Measurements from ENCODE around the gene SEC23A.
"Not testable (repeated sequence)": the region's sequence is repeated elsewhere in the genome, so short reads cannot be mapped to it uniquely, and the experiment has no call there.

SEC23A gene

DNA sequence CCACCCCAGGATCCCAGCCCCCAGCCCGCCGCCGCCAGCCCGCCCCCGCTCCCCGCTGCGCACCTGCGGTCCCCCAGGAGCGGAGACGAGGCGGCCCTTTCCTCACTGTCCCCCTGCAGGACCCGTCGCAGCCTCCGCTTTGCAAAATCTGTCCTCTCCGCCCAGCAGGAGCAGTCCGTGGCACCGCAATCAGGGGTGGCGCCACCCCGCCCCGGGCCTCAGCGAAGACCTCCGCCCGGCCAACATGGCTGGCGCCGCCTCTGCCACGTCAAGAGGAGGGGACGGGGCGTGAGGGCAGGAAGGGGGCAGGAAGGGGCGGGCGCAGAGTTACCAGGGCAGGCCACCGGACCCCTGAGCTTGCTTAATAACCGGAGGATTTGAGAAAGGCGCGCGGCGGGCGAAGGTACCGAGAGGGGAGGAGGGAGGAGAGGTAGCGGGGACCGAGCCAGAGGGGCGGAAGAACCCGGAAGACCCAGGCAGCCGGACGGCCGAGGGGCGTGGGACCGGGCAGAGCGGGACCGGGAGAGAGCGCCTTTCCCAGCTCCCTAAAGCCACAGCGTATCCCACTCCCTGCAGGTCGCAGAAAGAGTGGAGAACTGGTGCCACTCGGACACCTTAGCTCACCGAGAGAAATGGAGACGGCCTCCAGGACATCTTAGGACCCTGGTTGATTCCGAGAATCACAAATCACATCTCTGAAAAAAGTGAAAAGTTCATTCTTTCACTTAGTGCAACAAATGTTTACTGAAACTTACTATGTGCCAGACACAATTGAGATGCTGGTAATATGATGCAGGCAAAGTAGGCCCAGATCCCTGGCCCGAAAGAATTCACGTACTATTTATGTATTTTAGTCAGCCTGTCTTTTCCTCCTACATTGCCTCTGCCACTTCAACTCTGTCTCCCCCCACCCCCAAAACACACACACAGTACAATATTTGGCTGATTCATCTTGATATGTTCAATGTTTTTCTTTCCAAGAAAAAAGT is at the start of gene SEC23A:
Gene SEC23A (minus strand): TSS at position 267 of the 989 bp plus-strand sequence. CDS start 7,117 bp downstream, outside the sequence.
- peak; percentile 82 for DNase-seq

DNA sequence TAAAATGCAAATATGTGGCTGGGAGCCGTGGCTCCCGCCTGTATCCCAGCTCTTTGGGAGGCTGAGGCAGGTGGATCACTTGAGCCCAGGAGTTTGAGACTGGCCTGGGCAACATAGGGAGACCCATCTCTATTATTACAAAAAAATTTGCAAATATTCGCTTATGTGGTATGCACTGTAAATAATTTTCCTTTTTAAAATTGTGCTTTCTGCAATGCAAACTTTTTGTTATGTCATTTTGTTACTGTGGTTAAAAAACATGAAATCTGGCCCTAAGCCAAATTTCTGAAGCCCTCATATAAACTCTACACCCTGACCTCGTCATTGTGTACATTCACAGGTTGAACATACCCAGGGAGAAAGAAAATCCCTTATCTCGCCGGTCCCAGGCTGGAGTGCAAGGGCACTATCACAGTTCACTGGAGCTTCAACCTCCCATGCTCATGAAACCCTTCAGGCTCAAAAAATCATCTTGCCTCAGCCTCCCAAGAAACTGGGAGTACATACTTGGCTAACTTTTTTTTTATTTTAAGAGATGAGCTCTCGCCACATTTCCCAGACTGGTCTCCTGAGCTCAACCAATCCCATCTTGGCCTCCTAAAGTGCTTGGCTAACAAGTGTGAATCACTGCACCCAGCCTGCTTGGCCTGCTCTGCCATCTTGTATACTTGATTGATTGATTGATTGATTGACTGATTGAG is 42.4 kb upstream of the SEC23A start:
- no peak for DNase-seq

DNA sequence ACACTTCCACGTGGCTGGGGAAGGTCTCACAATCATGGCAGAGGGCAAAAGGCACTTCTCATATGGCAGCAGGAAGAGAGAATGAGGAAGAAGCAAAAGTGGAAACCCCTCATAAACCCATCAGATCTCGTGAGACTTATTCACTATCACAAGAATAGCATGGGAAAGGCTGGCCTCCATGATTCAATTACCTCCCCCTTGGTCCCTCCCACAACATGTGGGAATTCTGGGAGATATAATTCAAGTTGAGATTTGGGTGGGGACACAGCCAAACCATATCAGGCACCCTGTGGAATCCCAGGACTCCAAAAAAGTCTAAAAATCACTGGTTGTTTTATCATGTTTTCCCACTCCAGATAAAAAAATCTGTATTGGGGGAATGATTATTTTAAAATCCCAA is 40.2 kb upstream of the SEC23A start:
- not testable (repeated sequence) for DNase-seq

DNA sequence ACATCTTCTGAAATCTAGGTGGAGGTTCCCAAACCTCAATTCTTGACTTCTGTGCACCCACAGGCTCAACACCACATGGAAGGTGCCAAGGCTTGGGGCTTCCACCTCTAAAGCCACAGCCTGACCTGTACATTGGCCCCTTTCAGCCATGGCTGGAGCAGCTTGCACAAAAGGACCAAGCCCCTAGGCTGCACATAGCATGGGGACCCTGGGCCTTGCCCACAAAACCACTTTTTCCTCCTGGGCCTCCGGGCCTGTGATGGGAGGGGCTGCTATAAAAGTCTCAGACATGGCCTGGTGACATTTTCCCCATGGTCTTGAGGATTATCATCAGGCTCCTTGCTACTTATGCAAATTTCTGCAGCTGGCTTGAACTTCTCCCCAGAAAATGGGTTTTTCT is 38.6 kb upstream of the SEC23A start:
- DNase-seq = not testable (repeated sequence)

DNA sequence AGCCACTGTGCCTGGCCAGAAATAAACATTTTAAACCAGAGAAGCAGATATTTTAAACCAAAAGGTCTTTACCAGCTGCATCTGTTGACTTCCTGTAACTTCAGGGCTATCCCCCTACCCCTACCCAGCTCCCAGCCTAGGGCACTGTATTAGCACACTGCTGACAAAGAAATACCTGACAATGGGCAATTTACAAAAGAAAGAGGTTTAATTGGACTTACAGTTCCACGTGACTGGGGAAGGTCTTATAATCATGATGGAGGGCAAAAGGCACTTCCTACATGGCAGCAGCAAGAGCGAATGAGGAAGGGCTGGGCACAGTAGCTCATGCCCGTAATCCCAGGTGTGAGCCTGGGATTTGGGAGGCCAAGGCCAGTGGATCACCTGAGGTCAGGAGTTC is 37.1 kb upstream of the SEC23A start:
- no peak for DNase-seq

DNA sequence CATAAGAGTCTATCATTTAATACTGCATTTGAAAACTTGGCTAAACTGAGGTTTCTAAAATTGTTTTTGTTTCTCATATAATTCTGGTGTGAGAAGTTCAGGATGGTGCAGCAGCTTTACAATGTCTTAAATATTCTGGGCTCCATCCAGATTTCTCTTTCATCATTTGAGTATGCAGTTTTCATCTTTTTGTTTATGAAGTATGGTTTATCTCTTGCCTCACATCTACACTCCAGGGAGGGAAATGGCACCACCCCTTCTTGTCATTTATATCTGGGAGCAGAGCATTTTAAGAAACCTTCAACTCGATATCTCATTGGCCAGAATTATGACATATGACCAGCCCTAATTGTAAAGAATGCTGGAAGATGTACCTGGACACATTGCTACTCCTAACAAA is 35.4 kb upstream of the SEC23A start:
- DNase-seq = no peak

DNA sequence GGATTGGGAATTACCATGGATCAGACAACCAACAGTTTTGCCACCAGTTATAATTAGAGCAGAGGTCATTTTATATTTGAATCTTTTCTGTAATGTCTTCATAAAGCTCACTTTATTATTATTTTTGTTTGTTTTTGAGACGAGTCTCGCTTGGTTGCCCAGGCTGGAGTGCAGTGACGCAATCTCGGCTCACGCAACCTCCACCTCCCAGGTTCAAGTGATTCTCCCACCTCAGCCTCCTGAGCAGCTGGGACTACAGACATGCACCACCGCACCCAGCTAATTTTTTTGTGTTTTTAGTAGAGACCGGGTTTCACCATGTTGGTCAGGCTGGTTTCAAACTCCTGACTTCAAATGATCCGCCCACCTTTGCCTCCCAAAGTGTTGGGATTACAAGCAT is 34.8 kb upstream of the SEC23A start:
- not testable (repeated sequence) for DNase-seq

- DNase-seq = no peak
Observed at GRCh38 chr14:39122330-39123138, 19.5 kb upstream of the SEC23A start.

DNA sequence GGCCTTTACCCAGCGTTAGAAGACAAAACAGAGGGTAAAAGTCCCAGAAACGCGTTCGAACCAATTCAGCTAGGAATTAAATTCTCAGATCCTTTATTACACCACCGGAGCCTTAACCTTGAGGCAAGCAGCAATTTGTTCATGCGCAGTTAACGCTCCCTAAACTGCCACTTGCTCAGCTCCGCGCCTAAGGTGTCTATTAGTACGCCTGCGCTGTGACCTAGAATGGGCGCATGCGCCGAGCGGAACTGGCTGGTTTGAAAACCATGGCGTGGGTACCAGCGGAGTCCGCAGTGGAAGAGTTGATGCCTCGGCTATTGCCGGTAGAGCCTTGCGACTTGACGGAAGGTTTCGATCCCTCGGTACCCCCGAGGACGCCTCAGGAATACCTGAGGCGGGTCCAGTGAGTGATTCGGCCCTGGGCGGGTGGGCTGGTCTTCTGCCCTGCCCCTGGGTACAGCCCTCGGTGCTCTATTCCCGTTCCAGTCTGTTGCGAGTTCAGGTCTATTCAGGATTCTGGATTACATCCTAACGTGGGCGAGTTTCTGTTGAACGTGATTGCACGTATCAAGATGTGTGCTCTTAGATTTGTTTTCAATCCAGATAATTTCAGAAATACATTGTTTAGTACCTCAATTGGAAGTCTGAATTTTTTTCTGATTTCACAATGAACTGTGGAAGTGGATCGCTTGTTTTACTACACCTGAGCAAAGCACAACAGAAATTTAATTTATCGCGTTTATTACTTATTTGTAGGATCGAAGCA is 11.2 kb upstream of the SEC23A start, which contains the start of gene GEMIN2:
Gene GEMIN2 (plus strand): TSS at position 251 of the 766 bp plus-strand sequence. CDS start 16 bp downstream, at position 267.
- DNase-seq = peak; percentile 95

DNA sequence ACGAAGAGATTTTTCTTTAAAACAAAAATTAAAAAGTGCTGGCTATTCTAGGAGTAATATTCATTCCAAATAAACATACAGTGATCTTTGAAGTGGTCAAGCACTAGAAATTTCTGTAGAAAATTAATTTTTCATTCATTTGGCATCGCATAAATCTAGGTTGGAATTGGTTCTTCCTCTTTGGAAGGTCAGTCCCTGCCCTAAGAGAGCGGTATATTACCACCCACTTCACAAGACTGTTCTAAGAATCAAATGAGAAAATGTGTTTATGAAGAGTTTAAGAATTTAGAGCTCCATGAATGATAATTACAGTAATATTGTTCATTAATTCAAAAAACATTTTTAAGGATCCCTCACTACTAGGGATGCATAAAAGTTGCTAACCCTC is 10.6 kb upstream of the SEC23A start:
- DNase-seq = no peak

- no peak for DNase-seq
Observed at GRCh38 chr14:39109893-39110715, 7.1 kb upstream of the SEC23A start.

DNA sequence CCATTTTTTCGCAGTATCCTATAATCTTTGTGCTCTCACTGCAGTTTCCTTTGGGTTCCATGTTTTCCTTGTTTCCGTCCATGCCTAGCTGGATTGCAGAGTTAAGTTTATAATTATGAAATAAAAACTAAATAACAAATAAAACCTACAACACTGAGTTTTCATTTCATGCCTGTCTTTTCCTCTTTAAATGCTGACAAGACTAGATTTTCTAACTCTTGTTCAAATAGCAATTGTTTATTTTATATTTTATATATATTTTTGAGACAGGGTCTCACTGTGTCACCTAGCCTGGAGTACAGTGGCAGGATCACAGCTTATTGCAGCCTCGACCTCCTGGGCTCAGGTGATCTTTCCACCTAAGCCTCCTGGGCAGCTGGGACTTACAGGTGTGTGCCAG is 5.8 kb upstream of the SEC23A start:
- no peak for DNase-seq

DNA sequence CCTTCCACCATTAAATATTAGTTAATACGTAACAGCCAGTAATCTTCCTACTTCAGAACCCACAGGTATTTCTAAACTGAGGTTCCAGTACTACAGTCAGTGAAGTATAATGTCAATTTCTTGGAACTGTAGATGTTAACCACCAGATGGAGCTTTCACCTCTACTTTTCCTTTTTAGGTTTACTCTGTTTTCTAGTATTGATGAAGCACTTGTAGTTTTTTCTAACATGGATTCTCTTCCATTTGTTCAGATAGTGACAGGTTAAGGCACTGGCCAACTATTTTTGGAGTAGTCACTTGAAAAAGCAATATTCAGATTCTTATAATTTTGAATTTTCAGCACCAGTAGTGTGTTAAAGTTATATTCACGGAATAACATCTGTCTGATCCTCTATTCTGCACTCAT is 4.6 kb upstream of the SEC23A start:
- DNase-seq = no peak

GRCh38 chr14:39104078-39104801 is 1.2 kb upstream of the SEC23A start:
- not testable (repeated sequence) for DNase-seq

- no peak for DNase-seq
Observed at GRCh38 chr14:39102265-39102968, 618 bp downstream of the SEC23A start.

- DNase-seq = no peak
Observed at GRCh38 chr14:39099748-39100147, 3.3 kb downstream of the SEC23A start.

- not testable (repeated sequence) for DNase-seq
Observed at GRCh38 chr14:39099215-39099614, 3.8 kb downstream of the SEC23A start.

DNA sequence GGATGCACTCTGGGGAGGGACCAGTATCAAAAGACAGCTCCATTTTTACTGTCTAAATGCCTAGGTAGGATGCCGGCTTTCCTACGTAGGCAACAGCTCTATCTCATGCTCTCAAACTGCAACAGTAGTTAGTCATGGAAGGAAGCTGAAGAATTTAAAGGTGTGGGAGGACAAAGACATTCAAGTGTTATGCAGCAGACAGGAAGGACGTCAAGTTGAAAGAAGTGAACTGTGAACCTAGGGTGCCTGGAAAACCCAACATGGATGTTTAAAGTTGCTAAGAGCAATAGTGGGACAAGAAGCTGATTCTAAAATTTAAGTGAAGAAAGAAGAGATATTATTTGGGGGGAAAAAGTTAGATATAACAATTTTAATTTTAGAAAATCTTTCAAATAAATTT is 5.9 kb downstream of the SEC23A start:
- DNase-seq = peak; percentile 29

DNA sequence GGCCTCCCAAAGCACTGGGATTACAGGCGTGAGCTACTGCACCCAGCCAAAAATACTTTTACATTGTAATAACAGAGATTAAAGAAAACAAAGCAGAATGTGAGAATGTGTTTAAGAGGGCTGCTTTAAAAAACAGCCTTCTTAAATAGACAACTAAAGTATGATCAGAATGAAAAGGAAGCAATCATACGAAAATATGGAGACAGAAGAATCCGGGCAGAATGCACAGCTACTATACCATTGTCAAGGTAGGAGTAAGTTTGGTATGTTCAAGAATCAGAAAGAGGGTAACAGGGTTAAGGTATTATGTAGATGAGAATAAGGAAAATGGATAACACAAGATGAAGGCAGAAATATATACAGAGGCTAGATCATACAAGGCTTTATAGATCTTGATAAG is 8.5 kb downstream of the SEC23A start:
- DNase-seq = no peak

DNA sequence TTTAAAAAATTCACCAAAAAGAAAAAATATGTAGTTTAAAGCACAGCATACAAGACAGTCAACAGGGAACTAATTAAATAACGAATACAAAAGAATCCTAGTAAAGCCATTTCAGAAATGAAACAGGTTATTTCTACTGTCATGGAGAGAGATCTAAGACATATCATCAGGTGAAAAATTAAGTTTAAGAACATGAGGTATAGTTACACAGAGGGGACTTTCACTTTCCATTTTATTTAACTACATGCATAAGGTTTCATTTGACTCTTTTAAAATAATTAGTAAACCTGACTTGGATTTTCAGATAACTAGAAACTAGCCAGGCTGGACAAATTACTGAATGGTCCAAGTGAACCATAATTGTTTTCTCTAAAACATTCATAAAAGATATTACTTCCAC is 11.3 kb downstream of the SEC23A start:
- DNase-seq = no peak

All from stimulated activated CD4-positive, alpha-beta T cell treated with anti-CD3 and anti-CD28 coated beads, Interleukin-1b, Interleukin-23, amount 100 ng/mL, for 48 hours (primary cell).